ENCODE results near the gene REEP5.

REEP5 gene

DNA sequence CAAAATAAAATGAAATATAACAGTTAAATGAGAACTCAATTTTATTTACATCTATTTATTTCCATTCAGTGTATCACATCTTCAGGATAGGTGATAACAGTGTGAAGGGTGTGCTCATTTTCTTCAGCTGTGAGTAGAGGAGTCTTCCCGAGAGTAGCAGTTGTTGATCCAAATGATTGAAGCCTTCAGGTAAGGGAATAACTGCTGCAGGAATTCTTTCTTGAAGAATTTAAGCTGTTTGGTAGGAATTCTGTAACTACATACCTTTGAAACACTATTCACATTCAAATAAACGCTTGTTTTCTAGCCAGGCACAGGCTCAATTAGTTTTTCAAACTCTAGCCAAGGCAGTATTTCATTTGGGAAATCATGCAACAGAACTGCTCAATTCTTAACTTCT, 45.7 kb downstream of the REEP5 start:
- Histone ChIP-seq H3K27ac (no peak overlapping the region), H3K27me3 (replicated peaks) (no peaks in the 10 kb centered on the region), H3K4me3 (ENCODE audit: low read depth, low read length) (no peak overlapping the region), H3K36me3 (replicated peaks) (peaks cover 36% of the 10 kb centered on the region)
- TF ChIP-seq CTCF (IDR thresholded peaks at IDR 0.05; ENCODE audit: low read depth, low read length, missing control alignments), result no peak
- in situ Hi-C loops (cut with HindIII; ENCODE audit: low pct_ligation_motif_present, low sequenced_read_pairs), result no loop called here
- DNase-seq, result no peak

DNA sequence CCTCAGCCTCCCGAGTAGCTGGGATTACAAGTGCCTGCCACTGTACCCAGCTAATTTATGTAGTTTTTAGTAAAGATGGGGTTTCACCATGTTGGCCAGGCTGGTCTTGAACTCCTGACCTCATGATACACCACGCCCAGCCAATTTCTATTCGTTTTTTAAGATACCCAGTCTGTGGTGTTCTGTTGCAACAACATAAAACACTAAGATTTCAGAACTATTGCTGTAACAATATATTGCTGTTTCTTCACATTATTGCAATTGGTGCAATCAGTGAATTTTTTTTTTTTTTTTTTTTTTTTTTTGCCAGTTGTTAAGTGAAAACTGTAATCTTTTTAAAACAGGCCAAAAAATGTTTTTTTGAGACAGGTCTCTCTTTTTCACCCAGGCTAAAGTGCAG, 51.1 kb downstream of the REEP5 start:
- Histone ChIP-seq H3K27ac (no peak overlapping the region), H3K27me3 (replicated peaks) (no peaks in the 10 kb centered on the region), H3K4me3 (ENCODE audit: low read depth, low read length) (no peak overlapping the region), H3K36me3 (replicated peaks) (peaks cover 51% of the 10 kb centered on the region)
- TF ChIP-seq CTCF (IDR thresholded peaks at IDR 0.05; ENCODE audit: low read depth, low read length, missing control alignments), result no peak
- in situ Hi-C loops (cut with HindIII; ENCODE audit: low pct_ligation_motif_present, low sequenced_read_pairs), result no loop called here
- DNase-seq, result no peak

DNA sequence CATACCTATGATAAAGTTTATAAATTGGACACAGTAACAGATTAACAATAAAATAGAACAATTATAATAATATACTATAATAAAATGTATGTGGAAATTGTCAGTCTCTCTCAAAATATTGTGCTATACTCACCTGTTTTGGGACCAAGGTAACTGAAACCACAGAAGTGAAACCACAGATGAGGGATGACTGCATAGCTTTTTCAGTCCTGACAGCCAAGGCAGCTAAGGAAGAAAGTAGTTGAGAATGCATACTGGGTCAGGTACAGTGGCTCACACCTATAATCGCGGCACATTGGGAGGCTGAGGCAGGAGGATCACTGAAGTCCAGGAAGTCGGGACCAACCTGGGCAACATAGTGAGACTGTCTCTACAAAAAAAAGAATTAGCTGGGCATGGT, 52.1 kb downstream of the REEP5 start:
- H3K4me3 ChIP-seq (ENCODE audit: low read depth, low read length), result no peak overlapping the region
- DNase-seq, result no peak
- in situ Hi-C loops (cut with HindIII; ENCODE audit: low pct_ligation_motif_present, low sequenced_read_pairs), result no loop called here
- peaks cover 49% of the 10 kb centered on the region for H3K36me3 ChIP-seq (replicated peaks)
- H3K27me3 ChIP-seq (replicated peaks), result no peaks in the 10 kb centered on the region
- H3K27ac ChIP-seq, result no peak overlapping the region
- no peak for TF ChIP-seq CTCF (IDR thresholded peaks at IDR 0.05; ENCODE audit: low read depth, low read length, missing control alignments)

GRCh38 chr5:112867411-112867810, 54.6 kb downstream of the REEP5 start:
- DNase-seq, result no peak
- peaks cover 57% of the 10 kb centered on the region for H3K36me3 ChIP-seq (replicated peaks)
- no peaks in the 10 kb centered on the region for H3K27me3 ChIP-seq (replicated peaks)
- in situ Hi-C loops (cut with HindIII; ENCODE audit: low pct_ligation_motif_present, low sequenced_read_pairs), result no loop called here
- no peak overlapping the region for H3K27ac ChIP-seq
- H3K4me3 ChIP-seq (ENCODE audit: low read depth, low read length), result no peak overlapping the region
- TF ChIP-seq CTCF (IDR thresholded peaks at IDR 0.05; ENCODE audit: low read depth, low read length, missing control alignments), result no peak

DNA sequence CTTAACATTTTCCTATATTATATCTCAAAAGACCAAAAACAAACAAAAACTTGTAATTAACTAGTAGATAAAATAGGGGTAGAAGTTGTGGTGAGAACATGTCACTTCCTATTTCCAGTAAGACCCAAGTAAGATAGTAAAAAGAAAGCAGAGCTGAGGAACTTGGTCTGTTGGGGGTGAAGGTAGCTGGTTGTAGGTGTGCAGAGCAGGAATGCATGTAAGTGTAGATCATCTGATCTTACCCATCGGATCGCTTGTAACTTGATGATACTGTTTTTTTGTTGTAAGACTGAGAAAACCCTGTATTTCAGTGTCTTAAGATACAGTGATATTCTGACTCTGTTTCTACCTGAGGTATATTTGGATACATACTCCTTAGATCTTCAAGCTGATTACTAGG, 55.3 kb downstream of the REEP5 start:
- in situ Hi-C loops (cut with HindIII; ENCODE audit: low pct_ligation_motif_present, low sequenced_read_pairs), result no loop called here
- no peak overlapping the region for H3K27ac ChIP-seq
- no peak overlapping the region for H3K4me3 ChIP-seq (ENCODE audit: low read depth, low read length)
- peaks cover 57% of the 10 kb centered on the region for H3K36me3 ChIP-seq (replicated peaks)
- DNase-seq, result no peak
- no peaks in the 10 kb centered on the region for H3K27me3 ChIP-seq (replicated peaks)
- TF ChIP-seq CTCF (IDR thresholded peaks at IDR 0.05; ENCODE audit: low read depth, low read length, missing control alignments), result no peak

DNA sequence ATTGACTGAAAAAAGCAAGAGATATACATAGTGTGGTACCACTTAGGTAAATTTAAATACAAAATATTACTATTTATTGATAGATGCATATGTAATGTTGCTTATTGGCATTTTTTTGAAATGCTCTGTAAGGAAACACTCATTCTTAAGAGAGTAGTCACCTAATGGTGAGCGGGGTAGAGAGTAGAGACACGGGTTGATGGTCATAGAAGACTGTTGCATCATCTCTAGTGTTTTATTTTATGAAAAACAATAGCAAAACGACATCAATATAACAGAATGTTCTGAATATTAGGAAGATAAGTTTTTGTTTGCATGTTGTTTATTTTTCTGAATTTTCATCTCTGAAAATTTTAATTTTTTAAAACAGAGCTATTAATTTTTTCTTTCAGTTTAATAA, 56.9 kb downstream of the REEP5 start:
- Histone ChIP-seq H3K27ac (no peak overlapping the region), H3K27me3 (replicated peaks) (no peaks in the 10 kb centered on the region), H3K36me3 (replicated peaks) (peaks cover 48% of the 10 kb centered on the region), H3K4me3 (ENCODE audit: low read depth, low read length) (no peak overlapping the region)
- DNase-seq, result no peak
- in situ Hi-C loops (cut with HindIII; ENCODE audit: low pct_ligation_motif_present, low sequenced_read_pairs), result no loop called here
- no peak for TF ChIP-seq CTCF (IDR thresholded peaks at IDR 0.05; ENCODE audit: low read depth, low read length, missing control alignments)

Measured in brain microvascular endothelial cell (primary cell).